H1 (cell line): Measurements from ENCODE around the gene CXCL16. TPM values are rescaled to one million over a fixed set of nuclear protein-coding genes. Genes with fewer than 3 reads are reported as not detected.

Source experiments
- CTCF ChIA-PET: fragments of 300-600 bp; sonication (Branson Sonifier 250); formaldehyde crosslinking; loops from one replicate; lab custom pipeline; 2021; ENCODE audit not compliant: partially characterized antibody; lab: Charles Lee
- POLR2A ChIA-PET: fragments of 300-600 bp; sonication (Branson Sonifier 250); formaldehyde crosslinking; loops from one replicate; lab custom pipeline; 2021; ENCODE audit warnings: inconsistent platforms; ENCODE audit not compliant: partially characterized antibody; lab: Charles Lee
- DNase-seq, 2 experiments: peaks; one replicate each; pipeline versions ENCODE4 v3.0.0 to v3.0.0-alpha.2; 2010 to 2022; ENCODE audit warnings: low spot score in 2 of 2, low read depth in 1 of 2, mixed read lengths in 1 of 2
- FAIRE-seq: peaks from 2 replicates; lab custom pipeline; 2011; peaks lifted over from hg19 to GRCh38; lab: Jason Lieb, UNC
- H2AFZ ChIP-seq: 2 replicates; pipeline ENCODE4 v1.8.1; 2012; ENCODE audit warnings: low read length, inconsistent platforms
- H2AK5ac ChIP-seq: 2 replicates; pipeline ENCODE4 v1.6.1; 2013; ENCODE audit warnings: low read depth, low read length
- H2BK120ac ChIP-seq: replicated peaks from 2 replicates; pipeline ENCODE3; 2013; ENCODE audit warnings: low read depth, low read length, inconsistent platforms
- H2BK12ac ChIP-seq: 2 replicates; pipeline ENCODE4 v1.6.1; 2013; ENCODE audit warnings: low read depth, low read length
- H2BK15ac ChIP-seq: 2 replicates; pipeline ENCODE4 v1.6.1; 2013; ENCODE audit warnings: low read length
- H2BK20ac ChIP-seq: 2 replicates; pipeline ENCODE4 v1.6.1; 2013; ENCODE audit warnings: low read length
- H2BK5ac ChIP-seq: 2 replicates; pipeline ENCODE4 v1.6.1; 2013; ENCODE audit warnings: low read depth, low read length
- H3K14ac ChIP-seq: 2 replicates; pipeline ENCODE4 v1.6.1; 2013; ENCODE audit warnings: inconsistent platforms; ENCODE audit not compliant: insufficient read length
- H3K18ac ChIP-seq: 2 replicates; pipeline ENCODE4 v1.6.1; 2013; ENCODE audit warnings: low read length; ENCODE audit errors: extremely low read depth
- H3K23ac ChIP-seq: 2 replicates; pipeline ENCODE4 v1.6.1; 2013; ENCODE audit warnings: inconsistent platforms; ENCODE audit not compliant: insufficient read length
- H3K23me2 ChIP-seq: 2 replicates; pipeline ENCODE4 v1.6.1; 2013; ENCODE audit warnings: low read depth, low read length
- H3K27ac ChIP-seq: 2 replicates; pipeline ENCODE4 v1.6.1; 2011; ENCODE audit warnings: low read depth, low read length, inconsistent platforms
- H3K27me3 ChIP-seq, 4 experiments: replicated peaks in 1 of 4; 1 replicate in 1 of 4; 2 replicates in 3 of 4; pipeline versions ENCODE4 v1.6.1 to v1.8.1; 2011 to 2013; ENCODE audit warnings: low read length in 3 of 4, mild to moderate bottlenecking in 3 of 4, inconsistent platforms in 2 of 4, mixed read lengths in 2 of 4, moderate library complexity in 1 of 4; ENCODE audit not compliant: control insufficient read depth in 3 of 4, insufficient read depth in 3 of 4; ENCODE audit errors: extremely low read depth in 1 of 4
- H3K36me3 ChIP-seq, 4 experiments: 2 replicates each; pipeline versions ENCODE4 v1.6.1 to v1.8.1; 2011 to 2013; ENCODE audit warnings: mild to moderate bottlenecking in 4 of 4, low read length in 3 of 4, moderate library complexity in 2 of 4, control low read depth in 1 of 4, inconsistent platforms in 1 of 4; ENCODE audit not compliant: insufficient read depth in 4 of 4, control insufficient read depth in 2 of 4
- H3K4ac ChIP-seq: replicated peaks from 2 replicates; pipeline ENCODE3; 2013; ENCODE audit warnings: low read length, low read depth, mixed read lengths, inconsistent platforms; ENCODE audit not compliant: insufficient read length
- H3K4me1 ChIP-seq, 4 experiments: replicated peaks in 1 of 4; 1 replicate in 1 of 4; 2 replicates in 3 of 4; pipeline versions ENCODE4 v1.6.1 to v1.8.1; 2011 to 2013; ENCODE audit warnings: low read length in 3 of 4, inconsistent platforms in 2 of 4, mixed read lengths in 1 of 4; ENCODE audit not compliant: insufficient read depth in 4 of 4, control insufficient read depth in 3 of 4
- H3K4me2 ChIP-seq, 2 experiments: 2 replicates each; pipeline versions ENCODE4 v1.6.1 to v1.8.1; 2011 to 2013; ENCODE audit warnings: low read depth in 2 of 2, low read length in 2 of 2, control low read depth in 1 of 2, inconsistent platforms in 1 of 2, mild to moderate bottlenecking in 1 of 2; ENCODE audit not compliant: insufficient read depth in 1 of 2
- H3K4me3 ChIP-seq, 4 experiments: fragments of 200-600, 300-600 bp in 1 of 4; sonication (generic), shearing (Covaris generic), sonication (Bioruptor Twin) in 1 of 4; 2 replicates each; pipeline versions ENCODE4 v1.5.1 to v1.8.1; 2011 to 2016; ENCODE audit warnings: low read length in 4 of 4, low read depth in 3 of 4, control low read depth in 2 of 4, inconsistent platforms in 2 of 4, mild to moderate bottlenecking in 2 of 4, mixed read lengths in 1 of 4, moderate library complexity in 1 of 4; ENCODE audit not compliant: insufficient read depth in 2 of 4; ENCODE audit errors: extremely low read depth in 1 of 4
- H3K56ac ChIP-seq: replicated peaks from 2 replicates; pipeline ENCODE3; 2013; ENCODE audit warnings: low read depth, mild to moderate bottlenecking, mixed read lengths, low read length, inconsistent platforms; ENCODE audit not compliant: insufficient read length
- H3K79me1 ChIP-seq: 2 replicates; pipeline ENCODE4 v1.6.1; 2013; ENCODE audit warnings: low read depth, low read length, control low read depth
- H3K79me2 ChIP-seq, 2 experiments: 2 replicates each; pipeline versions ENCODE4 v1.6.1 to v1.8.1; 2012 to 2013; ENCODE audit warnings: low read length in 2 of 2, mild to moderate bottlenecking in 2 of 2, inconsistent platforms in 1 of 2; ENCODE audit not compliant: insufficient read depth in 2 of 2, control insufficient read depth in 1 of 2
- H3K9ac ChIP-seq, 4 experiments: replicated peaks in 1 of 4; 1 replicate in 1 of 4; 2 replicates in 3 of 4; pipeline versions ENCODE4 v1.6.1 to v1.8.1; 2011 to 2013; ENCODE audit warnings: low read depth in 3 of 4, low read length in 3 of 4, control low read depth in 2 of 4, mild to moderate bottlenecking in 2 of 4, moderate library complexity in 2 of 4, inconsistent platforms in 1 of 4; ENCODE audit errors: extremely low read depth in 1 of 4
- H3K9me3 ChIP-seq, 2 experiments: 2 replicates each; pipeline versions ENCODE4 v1.6.1 to v1.8.1; 2012 to 2013; ENCODE audit warnings: mild to moderate bottlenecking in 2 of 2, moderate library complexity in 2 of 2, control low read depth in 1 of 2, inconsistent platforms in 1 of 2, low read depth in 1 of 2, low read length in 1 of 2, mixed read lengths in 1 of 2; ENCODE audit not compliant: insufficient read depth in 2 of 2
- H4K20me1 ChIP-seq, 2 experiments: replicated peaks in 1 of 2; 2 replicates each; pipeline versions ENCODE3 to v1.8.1; 2011 to 2013; ENCODE audit warnings: inconsistent platforms in 2 of 2, low read length in 2 of 2, mild to moderate bottlenecking in 1 of 2; ENCODE audit not compliant: insufficient read depth in 2 of 2, control insufficient read depth in 1 of 2
- H4K5ac ChIP-seq: 2 replicates; pipeline ENCODE4 v1.6.1; 2013; ENCODE audit warnings: low read length, low read depth, mixed read lengths, inconsistent platforms; ENCODE audit not compliant: insufficient read length
- H4K8ac ChIP-seq: 2 replicates; pipeline ENCODE4 v1.8.0; 2013; ENCODE audit warnings: mild to moderate bottlenecking, moderate library complexity, low read length, inconsistent platforms; ENCODE audit not compliant: insufficient read depth; ENCODE audit errors: extremely low read depth
- H4K91ac ChIP-seq: replicated peaks from 2 replicates; pipeline ENCODE3; 2013; ENCODE audit warnings: low read length, mixed read lengths, inconsistent platforms; ENCODE audit not compliant: insufficient read length
- EZH2 ChIP-seq: fragments of 200-600 bp; sonication (generic); IDR thresholded peaks from 2 replicates; pipeline ENCODE4 v1.7.1; 2012; ENCODE audit warnings: low read depth, mild to moderate bottlenecking, moderate library complexity, low read length, inconsistent platforms; ENCODE audit not compliant: severe bottlenecking
- GABPA ChIP-seq: IDR thresholded peaks from 2 replicates; pipeline ENCODE4 v1.6.1; 2011; ENCODE audit warnings: mild to moderate bottlenecking, low read length, moderate library complexity, borderline replicate concordance; ENCODE audit not compliant: insufficient read depth
- GTF2F1 ChIP-seq: IDR thresholded peaks from 2 replicates; pipeline ENCODE4 v1.6.1; 2012; ENCODE audit warnings: low read depth, low read length, improper control_type of control experiment, borderline replicate concordance
- HDAC6 ChIP-seq: IDR thresholded peaks from one replicate; pipeline ENCODE4 v1.7.1; 2012; ENCODE audit warnings: low read depth, mild to moderate bottlenecking, inconsistent platforms, low read length, moderate library complexity
- JUND ChIP-seq: IDR thresholded peaks from 2 replicates; pipeline ENCODE4 v1.6.1; 2011; ENCODE audit warnings: mild to moderate bottlenecking, improper control_type of control experiment, low read length
- KDM1A ChIP-seq: fragments of 200-600, 300-600 bp; sonication (generic); IDR thresholded peaks from 2 replicates; pipeline ENCODE4 v1.7.1; 2016; ENCODE audit warnings: mild to moderate bottlenecking, low read length, borderline replicate concordance
- MAX ChIP-seq: IDR thresholded peaks from 2 replicates; pipeline ENCODE4 v1.6.1; 2012; ENCODE audit warnings: inconsistent platforms
- RBBP5 ChIP-seq: IDR thresholded peaks from 2 replicates; pipeline ENCODE4 v1.7.1; 2012; ENCODE audit warnings: low read depth, mild to moderate bottlenecking, inconsistent platforms, low read length, moderate library complexity, borderline replicate concordance
- TBP ChIP-seq: IDR thresholded peaks from 2 replicates; pipeline ENCODE4 v1.6.1; 2011; ENCODE audit warnings: low read depth, low read length, improper control_type of control experiment
- YY1 ChIP-seq: IDR thresholded peaks from 2 replicates; pipeline ENCODE4 v1.6.1; 2011; ENCODE audit warnings: low read depth, mild to moderate bottlenecking, low read length
- WGBS, 2 experiments: shearing (Covaris generic) in 1 of 2; methylation state at CpG; one replicate each; pipeline versions ENCODE4 v1.1.6 to v1.1.7; 2013 to 2015; ENCODE audit warnings: low lambda C conversion rate in 2 of 2, mixed read lengths in 2 of 2, inconsistent platforms in 1 of 2, low coverage in 1 of 2, missing lambda C conversion rate in 1 of 2; ENCODE audit not compliant: insufficient replicate concordance in 2 of 2, insufficient coverage in 1 of 2, insufficient read length in 1 of 2; ENCODE audit errors: extremely low coverage in 1 of 2, missing lambda C conversion rate in 1 of 2; 5-methylcytosine and 5-hydroxymethylcytosine counted together
- polyA plus RNA-seq, 7 experiments: library from polyadenylated mRNA; depleted of rRNA in 3 of 7; stranded (reverse) in 5 of 7; unstranded in 2 of 7; fragments of >200 nt in 5 of 7; fragments of 200-250 nt in 2 of 7; gene quantifications; 1 replicate in 5 of 7; 2 replicates in 1 of 7; 4 replicates in 1 of 7; pipeline versions ENCODE4 v1.2.1 to v1.2.3, GENCODE V29; 2011 to 2013; ENCODE audit warnings: missing spikeins in 2 of 7, mixed read lengths in 2 of 7
- total RNA-seq: library from RNA; stranded (reverse); fragmentation: NEBNext Ultra II Directional; extraction: Animal tissue kit (Norgen Biotek cat#: 25700); gene quantifications from 2 replicates; pipeline ENCODE4 v1.2.1, GENCODE V29; 2021

The CXCL16 gene
- total and polyA plus RNA-seq, 2 of the 8 experiments (the other 6 are each of a cell fraction or from before 2014, with no cell fraction given): 3.5 to 4.8 TPM

GRCh38 chr17:4738136-4739121 lies 1.3 kb downstream of the CXCL16 start:
- H3K27ac ChIP-seq: no peak overlapping the region
- peaks cover 15% of the 10 kb centered on the region; the same call in 1 of the 2 replicates for H3K23me2 ChIP-seq
- H3K79me1 ChIP-seq: no peaks in the 10 kb centered on the region
- H2BK12ac ChIP-seq: no peak overlapping the region
- no peak overlapping the region for H3K23ac ChIP-seq
- no peak overlapping the region for H4K91ac ChIP-seq
- H2BK120ac ChIP-seq: no peak overlapping the region
- H2AFZ ChIP-seq: peak overlapping the region; percentile 85
- no peaks in the 10 kb centered on the region; a peak in 1 of 4 replicates for H3K9me3 ChIP-seq
- peak overlapping the region; percentile 37 to 65 (median 44) for H3K4me3 ChIP-seq
- H4K20me1 ChIP-seq: no peaks in the 10 kb centered on the region
- no peak overlapping the region for H3K9ac ChIP-seq
- no peak overlapping the region for H4K5ac ChIP-seq
- H3K14ac ChIP-seq: no peak overlapping the region
- peaks cover 29 to 61% (median 43%) of the 10 kb centered on the region in 4 experiments for H3K27me3 ChIP-seq
- H2BK15ac ChIP-seq: no peak overlapping the region
- no peak for FAIRE-seq
- no peak overlapping the region for H3K18ac ChIP-seq
- peaks cover 0 to 10% (median 7%) of the 10 kb centered on the region in 4 experiments; a peak in 5 of 7 replicates for H3K4me1 ChIP-seq
- no peak overlapping the region for H3K4ac ChIP-seq
- H3K36me3 ChIP-seq: no peaks in the 10 kb centered on the region; a peak in 1 of 8 replicates
- POLR2A ChIA-PET: no interaction called here
- H4K8ac ChIP-seq: no peak overlapping the region
- WGBS, 2 experiments: 15% methylated on average over 38 of the region's 41 CpGs; no CpG with 5 or more reads in 1 of the 2 experiments
- peak overlapping the region; percentile 72 to 95 for H3K4me2 ChIP-seq
- H2BK20ac ChIP-seq: no peak overlapping the region
- no peak overlapping the region for H3K56ac ChIP-seq
- peak in 1 of 2 experiments; percentile 64 for DNase-seq
- H3K79me2 ChIP-seq: no peaks in the 10 kb centered on the region
- no peak overlapping the region for H2AK5ac ChIP-seq
- CTCF ChIA-PET: no interaction called here
- no peak overlapping the region for H2BK5ac ChIP-seq
- TF ChIP-seq JUND: no peak
- TF ChIP-seq HDAC6: no peak
- no peak for TF ChIP-seq GTF2F1
- 0 out of 2 replicates have a peak, but pooled peaks have one; percentile 28 for TF ChIP-seq GABPA
- TF ChIP-seq MAX: peak; percentile 40; the same call in 1 of the 2 replicates
- no peak for TF ChIP-seq KDM1A
- TF ChIP-seq YY1: no peak
- TF ChIP-seq RBBP5: 0 out of 2 replicates have a peak, but pooled peaks have one; percentile 5
- 0 out of 2 replicates have a peak, but pooled peaks have one; percentile 15 for TF ChIP-seq TBP
- TF ChIP-seq EZH2: peak; percentile 76
